Measurements from ENCODE around the gene U2AF2.
A peak's percentile ranks its signal among the peaks of the same experiment; 100 is the strongest.

The U2AF2 gene

GRCh38 chr19:55644191-55644833, 10.5 kb upstream of the U2AF2 start:
- CTCF ChIA-PET, result interaction anchor here (1.2 kb wide), 1 partner anchor 12 kb away, joined by 5 read pairs; no protein-coding TSS in a partner anchor
- H3K9me3 ChIP-seq (ENCODE audit: control insufficient read depth, insufficient read depth, low read depth, low read length), result no peaks in the 10 kb centered on the region
- H3K36me3 ChIP-seq (ENCODE audit: control insufficient read depth in 2 of 2, insufficient read depth in 1 of 2, low read length in 2 of 2), result peaks cover 12 to 19% of the 10 kb centered on the region in 2 experiments; a peak in 2 of 3 replicates
- H3K4me3 ChIP-seq (ENCODE audit: low read depth, low read length), result peak overlapping the region; percentile 61
- H3K27ac ChIP-seq (ENCODE audit: extremely low read depth, low read depth, low read length), result peak overlapping the region; percentile 83; the same call in 1 of the 2 replicates
- TF ChIP-seq RBAK (tag by site-specific recombination; IDR thresholded peaks at IDR 0.05), result no peak
- H3K4me1 ChIP-seq (ENCODE audit: control insufficient read depth, insufficient read depth, low read length), result peaks cover 27% of the 10 kb centered on the region
- POLR2A ChIA-PET, result interaction anchor here (0.5 to 3.3 kb wide), 4 partner anchors 10 to 182 kb away, joined by 3 to 16 read pairs (median 4); partner anchors contain the start of gene U2AF2

- POLR2A ChIA-PET, result interaction anchor here (0.9 to 3.3 kb wide), 4 partner anchors 8 to 29 kb away, joined by 4 to 16 read pairs (median 4); partner anchors contain the start of gene U2AF2
- peak overlapping the region; percentile 83; the same call in 1 of the 2 replicates for H3K27ac ChIP-seq (ENCODE audit: extremely low read depth, low read depth, low read length)
- H3K36me3 ChIP-seq (ENCODE audit: control insufficient read depth in 2 of 2, insufficient read depth in 1 of 2, low read length in 2 of 2), result peaks cover 12 to 23% of the 10 kb centered on the region in 2 experiments; a peak in 2 of 3 replicates
- CTCF ChIA-PET, result interaction anchor here (0.6 to 3.0 kb wide), 8 partner anchors 8 to 842 kb away, joined by 3 to 37 read pairs (median 3); no protein-coding TSS in a partner anchor
- H3K9me3 ChIP-seq (ENCODE audit: control insufficient read depth, insufficient read depth, low read depth, low read length), result no peaks in the 10 kb centered on the region
- H3K4me3 ChIP-seq (ENCODE audit: low read depth, low read length), result peak overlapping the region; percentile 61
- H3K4me1 ChIP-seq (ENCODE audit: control insufficient read depth, insufficient read depth, low read length), result peaks cover 26% of the 10 kb centered on the region
- no peak for TF ChIP-seq ZNF184 (tag by site-specific recombination; IDR thresholded peaks at IDR 0.05)
- TF ChIP-seq ZNF248 (tag by site-specific recombination; IDR thresholded peaks at IDR 0.05), result no peak
- no peak for TF ChIP-seq ZNF157 (tag by site-specific recombination; IDR thresholded peaks at IDR 0.05)
- no peak for TF ChIP-seq ZNF692 (tag by site-specific recombination; IDR thresholded peaks at IDR 0.05)
- no peak for TF ChIP-seq ZNF501 (tag by site-specific recombination; IDR thresholded peaks at IDR 0.05)
- TF ChIP-seq ZNF600 (tag by site-specific recombination; IDR thresholded peaks at IDR 0.05), result peak; percentile 66; the same call in 1 of the 2 replicates
- no peak for TF ChIP-seq ZNF580 (tag by site-specific recombination; IDR thresholded peaks at IDR 0.05)
- TF ChIP-seq ZNF324 (tag by site-specific recombination; IDR thresholded peaks at IDR 0.05), result no peak
- TF ChIP-seq ZNF658 (tag by site-specific recombination; IDR thresholded peaks at IDR 0.05), result no peak
- TF ChIP-seq ZBTB44 (tag by site-specific recombination; IDR thresholded peaks at IDR 0.05), result no peak
- no peak for TF ChIP-seq ZNF140 (tag by site-specific recombination; IDR thresholded peaks at IDR 0.05)
- TF ChIP-seq HIC1 (tag by site-specific recombination; IDR thresholded peaks at IDR 0.05), result 0 out of 2 replicates have a peak, but pooled peaks have one; percentile 29
- TF ChIP-seq ZIC2 (tag by site-specific recombination; IDR thresholded peaks at IDR 0.05), result no peak
- TF ChIP-seq HOXC10 (CRISPR knock-in tag; IDR thresholded peaks at IDR 0.05), result 0 out of 2 replicates have a peak, but pooled peaks have one; percentile 70
These were observed 9.9 kb upstream of the U2AF2 start for GRCh38 chr19:55644842-55645511.

All from HEK293 (cell line).